Retinal pigment epithelial cell (primary cell): Measurements from ENCODE around the gene POU2F3.
A peak's percentile ranks its signal among the peaks of the same experiment; 100 is the strongest.

Experiments used
- DNase-seq: peaks from one replicate; pipeline ENCODE4 v3.0.0-alpha.2; 2010; ENCODE audit warnings: low read depth
- H3K4me3 ChIP-seq: 2 replicates; pipeline ENCODE4 v1.5.1; 2011; ENCODE audit warnings: mild to moderate bottlenecking, low read length, control low read depth, moderate library complexity
- CTCF ChIP-seq: conservative IDR thresholded peaks from 2 replicates; pipeline ENCODE4 v1.5.1; 2011; ENCODE audit warnings: low read depth, low read length, control low read depth, inconsistent platforms

The POU2F3 gene

GRCh38 chr11:120239713-120240640, at the start of gene POU2F3:
Gene POU2F3, plus strand, starts transcription at chr11:120240140. Its CDS starts 204 bp downstream, at chr11:120240344.
- no peak for DNase-seq
- TF ChIP-seq CTCF: peak; percentile 46
- H3K4me3 ChIP-seq: no peak within 1 kb of the TSS

GRCh38 chr11:120191058-120191457, 48.9 kb upstream of the POU2F3 start:
- DNase-seq: no peak
- H3K4me3 ChIP-seq: no peak overlapping the region
- TF ChIP-seq CTCF: no peak

GRCh38 chr11:120192831-120193625, 46.9 kb upstream of the POU2F3 start:
- no peak for TF ChIP-seq CTCF
- no peak overlapping the region for H3K4me3 ChIP-seq
- DNase-seq: no peak

- no peak for TF ChIP-seq CTCF
- H3K4me3 ChIP-seq: no peak overlapping the region
- no peak for DNase-seq
These were observed 45.8 kb upstream of the POU2F3 start for GRCh38 chr11:120194166-120194565.

- TF ChIP-seq CTCF: no peak
- H3K4me3 ChIP-seq: no peak overlapping the region
- DNase-seq: no peak
These were observed 44.2 kb upstream of the POU2F3 start for GRCh38 chr11:120195601-120196320.

GRCh38 chr11:120196826-120197225, 43.1 kb upstream of the POU2F3 start:
- H3K4me3 ChIP-seq: no peak overlapping the region
- no peak for DNase-seq
- TF ChIP-seq CTCF: no peak
